NCI-H345 (cell line): ENCODE results near the gene CLIC4.
"Not testable (repeated sequence)": the region's sequence is repeated elsewhere in the genome, so short reads cannot be mapped to it uniquely, and the experiment has no call there.

Source experiments
- DNase-seq: peaks from one replicate; lab custom pipeline; 2025; lab: John Stamatoyannopoulos, UW

CLIC4 gene

DNA sequence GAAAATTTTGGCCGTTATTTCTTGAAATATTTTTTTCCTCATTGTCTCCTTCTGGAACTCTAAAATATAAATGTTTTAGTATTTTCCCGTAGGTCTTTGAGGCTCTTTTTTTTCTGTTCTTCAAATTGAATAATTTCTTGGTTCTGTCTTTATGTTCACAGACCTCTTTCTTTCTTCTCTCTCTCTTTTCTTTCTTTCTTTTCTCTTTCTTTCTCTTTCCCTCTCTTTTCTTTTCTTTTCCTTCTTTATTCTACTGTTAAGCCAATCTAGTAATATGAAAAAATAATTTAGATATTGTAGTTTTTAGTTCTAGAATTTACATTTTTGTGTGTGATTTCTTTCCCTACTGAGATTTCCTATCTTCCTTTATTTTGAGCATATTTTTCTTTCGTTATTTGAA, 30.1 kb downstream of the CLIC4 start:
- no peak for DNase-seq

DNA sequence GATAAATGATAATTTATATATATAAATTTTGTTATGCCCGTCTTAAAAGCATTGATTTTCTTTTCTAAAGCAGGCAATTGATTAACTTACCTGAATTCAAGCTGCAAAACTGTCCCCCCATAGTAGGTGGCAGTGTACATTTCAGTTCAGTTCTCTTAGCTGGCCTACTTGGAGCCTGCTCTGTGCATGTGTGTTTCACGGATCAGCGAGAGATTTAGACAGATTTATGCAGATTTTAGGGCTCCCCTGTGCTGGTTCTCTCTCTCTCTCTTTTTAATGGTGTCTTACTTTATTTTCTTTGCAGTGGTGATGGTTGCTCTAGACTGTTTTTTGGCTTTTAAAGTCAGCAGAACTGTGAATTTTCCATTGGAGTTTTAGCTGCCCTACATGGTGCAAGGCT, 30.7 kb downstream of the CLIC4 start:
- no peak for DNase-seq

DNA sequence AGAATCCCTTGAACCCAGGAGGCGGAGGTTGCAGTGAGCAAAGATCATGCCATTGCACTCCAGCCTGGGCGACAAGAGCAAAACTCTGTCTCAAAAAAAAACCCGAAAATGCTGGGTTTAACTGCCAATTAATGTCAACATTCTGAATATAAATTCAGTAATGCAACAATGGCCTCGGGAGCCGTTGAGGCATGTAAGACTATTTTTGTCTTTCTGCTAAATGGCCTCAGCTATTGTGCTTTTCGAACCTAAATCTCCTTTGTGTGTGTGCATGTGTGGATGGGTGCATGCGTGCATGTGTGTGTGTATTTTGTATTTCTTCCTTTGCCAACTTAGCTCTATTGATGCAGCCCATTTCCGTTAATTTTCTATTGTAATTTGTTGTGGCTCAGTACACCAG, 31.6 kb downstream of the CLIC4 start:
- DNase-seq: no peak

DNA sequence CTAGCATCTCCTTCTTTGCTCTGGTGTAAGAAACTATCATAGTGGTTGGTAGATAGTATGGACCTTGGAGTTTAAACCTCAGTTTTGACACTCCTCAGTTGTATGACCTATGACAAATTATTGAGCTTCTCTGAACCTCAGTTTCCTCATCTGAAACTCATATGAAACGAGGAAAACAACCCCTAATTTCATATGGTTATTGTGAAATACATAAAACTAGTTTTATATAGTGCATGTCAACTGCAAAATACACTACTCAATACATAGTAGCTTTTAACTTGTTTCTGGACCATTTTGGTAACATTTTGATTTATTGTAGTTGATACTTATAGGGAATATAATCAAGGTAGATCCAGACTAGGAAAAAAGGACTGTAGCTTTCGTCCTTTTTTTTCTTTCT, 32.9 kb downstream of the CLIC4 start:
- no peak for DNase-seq

DNA sequence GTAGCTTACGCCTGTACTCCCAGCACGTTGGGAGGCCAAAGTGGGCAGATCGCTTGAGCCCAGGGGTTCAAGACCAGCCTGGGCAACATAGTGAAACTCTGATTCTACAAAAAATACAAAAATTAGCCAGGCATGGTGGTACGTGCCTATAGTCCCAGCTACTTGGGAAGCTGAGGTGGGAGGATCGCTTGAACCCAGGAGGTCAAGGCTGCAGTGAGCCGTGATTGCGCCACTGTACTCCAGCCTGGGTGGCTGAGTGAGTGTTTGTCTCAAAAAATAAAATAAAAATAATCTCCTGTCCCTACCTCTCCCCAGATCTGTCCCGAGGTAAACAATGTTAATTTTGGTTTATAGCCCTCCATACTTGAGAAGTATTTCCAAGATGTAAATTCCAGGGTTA, 34.0 kb downstream of the CLIC4 start:
- DNase-seq: not testable (repeated sequence)

DNA sequence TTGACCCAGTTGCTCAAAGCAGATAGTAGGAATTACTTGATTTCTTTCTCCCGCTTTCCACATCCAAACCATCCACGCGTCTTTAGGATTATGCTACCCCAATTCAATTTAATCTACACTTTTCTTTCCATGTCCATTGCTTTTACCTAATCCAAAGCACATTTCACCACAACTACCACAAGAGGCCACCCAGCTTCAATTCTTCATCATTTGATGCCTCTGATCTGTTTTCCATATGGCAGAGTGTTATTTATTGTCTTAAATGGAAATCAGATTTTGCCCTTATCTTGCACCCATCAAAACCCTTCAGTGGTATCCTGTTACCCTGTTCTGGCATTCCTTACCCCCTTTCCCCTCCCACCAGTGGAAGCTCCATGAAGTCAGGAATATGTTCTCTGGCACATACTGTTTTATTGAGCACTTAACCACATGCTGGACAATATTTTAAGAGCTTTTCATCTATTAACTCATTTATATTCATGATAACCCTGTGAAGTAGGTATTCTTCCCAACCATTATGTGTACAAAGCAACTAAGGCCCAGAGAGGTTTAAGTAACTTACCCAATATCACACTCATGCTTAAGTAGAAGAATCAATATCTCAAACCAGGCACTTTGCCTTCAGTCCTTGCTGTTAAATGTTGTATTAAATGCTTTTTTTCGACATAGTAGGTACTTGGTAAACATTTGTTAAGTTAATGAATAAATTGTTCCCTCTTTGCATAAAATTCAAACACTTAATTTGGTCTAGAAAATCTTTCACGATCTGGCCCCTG, 34.6 kb downstream of the CLIC4 start:
- no peak for DNase-seq

DNA sequence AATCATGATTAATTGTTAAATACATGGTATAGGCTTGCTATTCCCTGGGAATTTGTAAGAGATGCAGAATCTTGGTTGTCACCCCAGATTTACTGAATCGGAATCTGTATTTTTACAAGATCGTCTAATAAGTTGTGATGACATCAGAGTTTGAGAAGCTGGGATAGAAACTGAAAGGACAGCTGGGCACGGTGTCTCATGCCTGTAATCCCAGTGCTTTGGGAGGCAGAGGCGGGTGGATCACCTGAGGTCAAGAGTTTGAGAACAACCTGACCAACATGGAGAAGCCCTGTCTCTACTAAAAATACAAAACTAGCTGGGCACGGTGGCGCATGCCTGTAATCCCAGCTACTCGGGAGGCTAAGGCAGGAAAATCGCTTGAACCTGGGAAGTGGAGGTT, 35.4 kb downstream of the CLIC4 start:
- not testable (repeated sequence) for DNase-seq

DNA sequence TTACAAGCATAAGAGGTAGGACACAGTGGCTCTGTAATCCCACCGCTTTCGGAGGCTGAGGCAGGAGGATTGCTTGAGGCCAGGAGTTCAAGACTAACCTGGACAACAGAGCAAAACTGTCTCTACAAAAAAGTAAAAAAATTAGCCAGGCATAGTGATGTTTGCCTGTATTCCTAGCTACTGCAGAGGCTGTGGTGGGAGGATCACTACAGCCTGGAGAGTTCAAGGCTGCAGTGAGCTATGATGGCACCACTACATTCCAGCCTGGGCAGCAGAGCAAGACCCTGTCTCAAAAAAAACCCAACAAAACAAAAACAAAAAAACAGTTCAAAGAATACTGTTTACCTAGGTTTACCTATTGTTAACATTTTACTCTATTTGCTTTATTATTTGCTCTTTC, 37.4 kb downstream of the CLIC4 start:
- DNase-seq: no peak

DNA sequence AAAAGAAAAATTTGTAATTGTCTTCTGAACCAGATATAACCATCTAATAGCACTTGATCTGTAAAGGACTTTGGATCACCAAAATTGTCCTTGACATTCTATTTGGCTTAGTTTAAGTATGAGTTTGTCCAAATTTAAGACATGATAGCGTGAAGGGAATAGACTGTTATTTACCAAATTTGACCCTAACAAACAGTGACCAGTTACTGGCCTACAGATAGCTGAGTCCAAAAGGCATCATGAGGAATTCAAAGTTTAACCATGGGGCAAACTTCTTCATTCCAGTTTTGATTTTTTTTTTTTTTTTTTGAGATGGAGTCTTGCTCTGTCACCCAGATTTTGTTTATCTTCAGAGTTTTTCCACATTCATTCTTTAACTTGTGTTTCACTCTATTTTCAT, 38.5 kb downstream of the CLIC4 start:
- no peak for DNase-seq

DNA sequence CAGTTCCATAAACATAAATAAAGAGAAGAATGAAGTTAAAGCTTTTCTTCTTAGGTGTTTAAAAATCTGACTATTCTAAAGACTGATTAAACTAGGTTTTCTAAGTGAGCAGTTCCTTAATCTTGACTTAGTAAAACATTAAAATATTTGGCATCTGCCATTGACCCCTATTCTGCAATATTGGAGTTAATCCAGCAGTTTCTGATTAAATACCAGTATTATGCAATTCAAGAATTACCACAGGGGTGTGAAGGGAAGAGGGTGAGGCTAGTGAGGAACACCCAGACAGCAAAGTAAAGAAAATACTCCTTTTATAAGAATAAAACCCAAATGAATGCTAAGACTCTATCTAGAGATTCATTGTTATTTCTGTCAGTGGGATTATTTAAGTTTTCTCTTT, 40.9 kb downstream of the CLIC4 start:
- DNase-seq: no peak

DNA sequence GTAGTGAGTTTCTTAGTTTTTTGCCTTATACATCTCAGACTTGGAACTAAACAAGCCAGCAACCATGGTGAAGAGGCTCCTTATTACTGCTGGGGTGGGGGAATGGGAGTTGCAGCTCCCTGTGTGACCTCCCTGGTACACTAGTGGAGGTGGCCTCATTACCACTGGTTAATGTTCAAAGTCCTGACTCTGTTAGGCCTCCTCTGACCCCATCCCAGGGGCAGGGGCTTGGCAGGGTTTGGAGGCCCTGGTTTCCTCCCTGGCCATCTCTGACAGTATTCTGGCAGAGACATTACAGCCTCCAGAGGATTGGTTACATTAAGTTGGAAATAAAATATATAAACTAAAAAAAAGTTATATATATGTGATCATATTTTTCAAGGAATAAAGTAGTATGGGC, 45.2 kb downstream of the CLIC4 start:
- DNase-seq: no peak

DNA sequence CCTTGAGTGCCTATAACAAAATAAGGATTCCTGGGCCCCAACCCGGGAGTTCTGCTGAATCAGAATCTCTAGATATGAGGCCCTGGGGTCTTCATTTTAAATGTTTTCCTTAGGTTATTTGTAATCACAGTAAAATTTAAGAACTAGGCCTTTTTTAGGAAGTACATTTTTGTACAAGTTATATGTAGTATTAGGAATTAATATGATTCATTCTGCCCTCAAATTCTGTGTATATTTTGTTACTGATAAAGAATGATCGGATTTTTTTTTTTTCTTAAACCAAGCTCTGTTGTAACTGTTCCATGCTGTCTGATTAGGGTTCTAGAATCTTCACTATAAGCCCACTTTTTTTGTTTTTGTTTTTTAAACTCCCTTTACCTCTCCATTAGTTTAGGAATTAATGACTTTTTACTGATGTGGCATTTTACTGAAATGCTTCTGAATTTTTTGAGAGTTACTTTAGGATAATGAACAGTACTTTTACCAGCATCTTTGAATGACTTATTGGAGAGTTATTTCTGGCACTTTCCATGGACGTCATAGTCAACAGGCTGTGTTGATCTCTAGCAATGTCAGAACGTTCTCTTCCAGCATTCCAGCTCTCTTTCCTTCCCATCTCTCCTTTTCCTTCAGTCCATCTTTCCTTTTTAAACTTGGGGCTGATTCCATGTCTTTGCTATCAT, 48.3 kb downstream of the CLIC4 start:
- DNase-seq: no peak

DNA sequence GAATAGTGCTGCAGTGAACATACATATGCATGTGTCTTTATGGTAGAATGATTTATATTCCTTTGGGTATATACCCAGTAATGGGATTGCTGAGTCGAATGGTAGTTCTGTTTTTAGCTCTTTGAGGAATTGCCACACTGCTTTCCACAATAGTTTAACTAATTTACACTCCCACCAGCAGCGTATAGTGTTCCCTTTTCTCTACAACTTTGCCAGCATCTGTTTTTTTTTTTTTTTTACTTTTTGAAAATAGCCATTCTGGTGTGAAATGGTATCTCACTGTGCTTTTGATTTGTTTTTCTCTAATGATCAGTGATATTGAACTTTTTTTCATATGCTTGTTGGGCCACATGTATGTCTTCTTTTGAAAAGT, 48.9 kb downstream of the CLIC4 start:
- DNase-seq: not testable (repeated sequence)

DNA sequence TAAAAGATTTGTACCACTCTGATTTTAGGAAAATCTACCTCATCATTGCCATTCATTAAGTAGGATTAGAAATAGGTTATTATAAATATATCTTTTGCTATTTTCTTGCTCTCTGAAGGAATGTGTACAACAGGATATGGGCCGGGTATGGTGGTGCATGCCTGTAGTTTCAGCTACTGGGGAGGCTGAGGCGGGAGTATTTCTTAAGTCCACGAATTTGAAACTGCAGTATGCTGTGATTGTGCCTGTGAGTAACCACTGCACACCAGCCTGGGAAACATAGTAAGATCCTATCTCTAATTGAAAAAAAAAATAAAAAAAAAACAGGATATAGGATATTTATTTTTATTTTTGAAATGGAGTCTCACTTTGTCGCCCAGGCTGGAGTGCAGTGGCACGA, 50.0 kb downstream of the CLIC4 start:
- no peak for DNase-seq

DNA sequence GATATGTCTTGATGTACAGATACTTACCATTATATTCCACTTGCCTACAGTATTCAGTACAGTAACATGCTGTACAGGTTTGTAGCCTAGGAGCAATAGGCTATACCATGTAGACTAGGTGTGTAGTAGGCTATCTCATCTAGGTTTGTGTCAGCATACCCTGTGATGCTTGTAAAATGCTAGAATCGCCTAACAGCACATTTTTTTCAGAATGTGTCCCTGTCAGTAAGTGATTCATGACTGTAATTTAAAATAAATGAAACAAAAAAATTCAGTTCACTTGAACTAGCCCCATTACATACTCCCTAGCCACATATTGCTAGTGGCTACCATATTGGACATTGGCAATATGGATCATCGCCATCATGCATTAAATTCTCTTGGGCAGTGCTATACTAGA, 51.3 kb downstream of the CLIC4 start:
- no peak for DNase-seq

DNA sequence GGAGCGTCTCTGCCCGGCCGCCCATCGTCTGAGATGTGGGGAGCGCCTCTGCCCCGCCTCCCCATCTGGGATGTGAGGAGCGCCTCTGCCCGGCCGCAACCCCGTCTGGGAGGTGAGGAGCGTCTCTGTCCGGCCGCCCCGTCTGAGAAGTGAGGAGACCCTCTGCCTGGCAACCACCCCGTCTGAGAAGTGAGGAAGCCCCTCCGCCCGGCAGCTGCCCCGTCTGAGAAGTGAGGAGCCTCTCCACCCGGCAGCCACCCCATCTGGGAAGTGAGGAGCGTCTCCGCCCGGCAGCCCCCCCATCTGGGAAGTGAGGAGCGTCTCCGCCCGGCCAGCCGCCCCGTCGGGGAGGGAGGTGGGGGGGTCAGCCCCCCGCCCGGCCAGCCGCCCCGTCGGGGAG, 54.0 kb downstream of the CLIC4 start:
- DNase-seq: not testable (repeated sequence)

DNA sequence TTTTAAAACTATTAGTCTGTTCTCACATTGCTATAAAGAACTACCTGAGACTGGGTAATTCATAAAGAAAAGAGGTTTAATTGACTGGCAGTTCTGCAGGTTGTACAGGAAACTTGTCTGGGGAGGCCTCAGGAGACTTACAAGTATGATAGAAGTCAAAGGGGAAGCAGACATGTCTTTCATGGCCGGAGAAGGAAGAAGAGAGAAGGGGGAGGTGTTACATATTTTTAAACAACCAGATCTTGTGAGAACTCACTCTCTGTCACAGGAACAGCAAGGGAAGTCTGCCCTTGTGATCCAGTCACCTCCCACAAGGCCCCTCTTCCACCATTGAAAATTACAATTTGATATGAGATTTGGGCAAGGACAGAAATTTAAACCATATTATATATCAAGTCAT, 55.9 kb downstream of the CLIC4 start:
- no peak for DNase-seq

DNA sequence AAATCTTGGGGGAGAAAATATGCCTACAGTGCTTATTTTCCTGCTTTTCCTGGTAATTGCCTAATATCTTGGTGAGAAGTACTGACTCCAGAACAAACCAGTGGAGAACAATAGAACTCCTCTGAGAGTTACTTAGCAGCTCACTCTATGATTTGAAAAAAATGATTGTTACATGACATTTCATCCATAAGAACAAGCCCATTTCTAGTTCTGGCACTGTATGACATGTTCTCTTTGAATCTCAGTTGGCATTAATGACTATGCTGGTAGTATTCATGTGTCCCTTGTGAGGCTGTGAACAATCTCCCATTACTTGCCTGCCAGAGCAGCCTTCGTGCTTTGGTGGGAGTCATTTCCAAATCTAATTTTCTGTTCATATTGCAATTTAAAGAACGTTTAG, 58.0 kb downstream of the CLIC4 start:
- DNase-seq: no peak

DNA sequence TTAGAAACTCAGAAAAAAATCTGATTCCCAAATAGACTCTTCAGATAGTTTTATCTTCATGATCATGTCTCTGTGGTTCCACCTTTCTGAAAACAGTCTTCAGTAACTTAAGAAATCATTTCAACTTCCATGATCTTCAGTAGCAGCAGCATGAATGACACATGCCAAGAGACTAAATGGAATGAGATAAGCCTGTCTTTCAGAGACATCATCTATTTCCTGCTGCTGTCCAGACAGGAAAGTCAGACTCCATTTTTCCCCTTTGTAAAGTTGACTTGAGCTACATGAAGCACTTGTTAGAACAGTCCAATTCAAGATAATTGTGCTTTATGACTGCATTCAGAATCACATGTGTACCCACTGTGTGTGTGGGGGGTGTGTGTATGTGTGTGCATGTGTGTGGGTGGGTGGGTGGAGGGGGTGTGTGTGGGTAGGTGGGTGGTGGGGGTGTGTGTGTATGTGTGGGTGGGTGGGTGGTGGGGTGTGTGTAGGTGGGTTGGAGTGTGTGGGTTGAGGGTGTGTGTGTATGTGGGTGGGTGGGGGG, 58.8 kb downstream of the CLIC4 start:
- DNase-seq: no peak

DNA sequence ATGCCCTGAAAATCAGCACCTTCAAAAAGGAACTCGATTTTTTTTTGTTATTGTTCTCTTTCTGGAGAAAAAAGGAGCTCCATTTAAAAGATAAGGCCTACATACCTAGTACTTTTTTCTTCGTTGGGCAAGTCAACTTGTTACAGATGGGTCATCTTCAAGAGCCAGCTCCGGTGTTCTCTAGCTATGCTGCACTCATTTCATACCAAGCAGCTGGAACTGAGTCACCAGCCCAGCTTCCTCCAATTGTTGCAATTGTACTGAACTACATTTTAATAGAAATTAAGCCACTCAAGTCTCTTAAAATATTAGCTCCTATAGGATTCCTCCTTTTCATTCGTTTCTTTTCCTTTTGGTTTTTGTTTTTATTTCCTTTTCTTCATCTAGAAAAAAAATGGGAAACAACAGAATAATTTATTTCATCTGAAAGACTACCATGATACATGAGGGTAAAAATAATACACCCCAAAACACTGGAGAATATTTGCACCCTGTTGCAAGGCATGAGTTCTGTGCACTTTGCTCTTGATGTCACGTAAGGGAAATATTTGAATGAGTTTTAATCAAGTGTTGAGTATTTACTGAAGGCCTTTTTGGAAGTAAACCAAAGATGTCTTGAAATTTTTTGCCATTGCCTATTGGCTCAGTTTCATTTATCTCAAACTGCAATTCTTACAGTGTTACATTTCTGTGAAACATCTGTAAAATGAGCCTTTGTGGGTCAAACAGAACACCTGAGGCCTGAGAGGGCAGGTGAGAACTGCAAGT, 60.5 kb downstream of the CLIC4 start:
- no peak for DNase-seq

DNA sequence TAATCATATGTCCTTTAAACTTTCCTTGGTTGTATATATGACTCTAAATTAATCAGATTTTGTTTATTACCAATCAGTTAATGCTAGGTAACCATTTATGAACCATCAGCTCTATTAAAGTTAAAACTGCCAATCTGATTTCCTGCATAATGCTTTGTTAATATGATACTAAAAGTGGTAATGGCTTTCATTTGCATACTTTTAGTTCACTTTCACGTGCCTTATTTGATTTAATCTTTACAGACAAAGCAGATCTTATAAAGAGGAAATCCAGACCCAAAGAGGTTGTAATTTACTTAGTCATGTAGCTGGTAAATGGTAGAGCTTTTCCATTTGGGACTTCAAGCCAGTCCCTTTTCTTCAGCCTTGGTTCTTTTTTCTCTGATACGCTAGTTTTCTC, 61.3 kb downstream of the CLIC4 start:
- no peak for DNase-seq

DNA sequence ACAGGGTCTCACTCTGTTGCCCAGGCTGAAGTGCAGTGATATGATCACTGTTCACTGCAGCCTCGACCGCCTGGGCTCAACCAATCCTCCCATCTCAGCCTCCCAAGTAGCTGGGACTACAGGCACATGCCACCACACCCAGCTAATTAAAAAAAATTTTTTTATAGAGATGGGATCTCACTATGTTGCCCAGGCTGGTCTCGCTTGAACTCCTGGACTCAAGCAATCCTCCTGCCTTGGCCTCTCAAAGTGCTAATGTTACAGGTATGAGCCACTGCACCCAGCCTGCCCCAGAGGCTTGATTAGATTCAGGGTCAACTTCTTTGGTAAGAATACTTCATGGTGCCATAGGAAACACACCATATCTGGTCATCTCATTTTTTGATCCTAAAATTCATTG, 66.2 kb downstream of the CLIC4 start:
- DNase-seq: not testable (repeated sequence)

DNA sequence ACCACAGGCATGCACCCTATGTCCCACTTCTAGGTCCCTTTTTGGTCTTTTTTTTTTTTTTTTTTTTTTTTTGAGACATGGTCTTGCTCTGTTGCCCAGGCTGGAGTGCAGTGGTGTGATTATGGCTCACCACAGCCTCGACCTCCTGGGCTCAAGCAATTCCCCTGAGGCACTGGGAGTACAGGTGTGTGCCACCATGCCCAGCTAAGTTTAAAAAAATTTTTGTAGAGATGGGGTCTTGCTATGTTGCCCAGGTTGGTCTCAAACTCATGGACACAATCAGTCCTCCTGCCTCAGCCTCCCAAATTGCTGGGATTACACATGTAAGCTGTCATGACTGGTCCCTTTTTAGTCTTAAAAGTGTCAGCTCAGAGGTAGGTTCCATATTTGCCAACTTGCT, 75.0 kb downstream of the CLIC4 start:
- DNase-seq: not testable (repeated sequence)
